Panc1 (cell line): ENCODE measurements around the gene LRBA. TPM values are rescaled to one million over a fixed set of nuclear protein-coding genes. Genes with fewer than 3 reads are reported as not detected.

Source experiments
- ATAC-seq: fragments of 200-7000 bp; cut with Tn5 transposase; 2 replicates; pipeline ENCODE4 v1.9.1; 2020; ENCODE audit warnings: mild to moderate bottlenecking, moderate library complexity
- BruUV-seq: library from RNA; stranded (reverse); fragments of 400-500 nt; replicated peaks from 2 replicates; lab custom pipeline; 2021; lab: Mats Ljungman, UMichigan
- CTCF ChIA-PET: fragments of 300-600 bp; sonication (Branson Sonifier 250); formaldehyde crosslinking; loops from one replicate; lab custom pipeline; 2022; ENCODE audit warnings: antibody characterized with exemption; lab: Charles Lee
- POLR2A ChIA-PET: fragments of 300-600 bp; sonication (Branson Sonifier 250); formaldehyde crosslinking; loops from one replicate; lab custom pipeline; 2022; ENCODE audit warnings: antibody characterized with exemption; lab: Charles Lee
- DNase-seq: peaks from one replicate; pipeline ENCODE4 v3.0.0-alpha.2; 2010; ENCODE audit warnings: low read depth, low spot score
- H3K27ac ChIP-seq: 2 replicates; pipeline ENCODE4 v1.5.1; 2011; ENCODE audit warnings: mild to moderate bottlenecking, low read length, inconsistent platforms
- H3K27me3 ChIP-seq: fragments of 200-500 bp; sonication (Bioruptor generic); 2 replicates; pipeline ENCODE4 v1.6.0; 2014; ENCODE audit warnings: low read length, inconsistent platforms; ENCODE audit not compliant: control insufficient read depth, insufficient read depth
- H3K36me3 ChIP-seq: fragments of 200-500 bp; sonication (Bioruptor generic); 2 replicates; pipeline ENCODE4 v1.5.1; 2014; ENCODE audit warnings: inconsistent platforms, mild to moderate bottlenecking, low read length, moderate library complexity; ENCODE audit not compliant: control insufficient read depth, insufficient read depth
- H3K4me1 ChIP-seq: 2 replicates; pipeline ENCODE4 v1.5.1; 2011; ENCODE audit warnings: inconsistent platforms, mild to moderate bottlenecking, low read length, moderate library complexity; ENCODE audit not compliant: control insufficient read depth, insufficient read depth
- H3K4me3 ChIP-seq, 2 experiments: 2 replicates each; pipeline ENCODE4 v1.5.1; 2011 to 2012; ENCODE audit warnings: low read depth in 2 of 2, low read length in 2 of 2, mild to moderate bottlenecking in 2 of 2, inconsistent platforms in 1 of 2, moderate library complexity in 1 of 2
- H3K9me3 ChIP-seq: fragments of 200-500 bp; sonication (Bioruptor generic); 2 replicates; pipeline ENCODE4 v1.5.1; 2014; ENCODE audit warnings: low read depth, mild to moderate bottlenecking, inconsistent platforms, low read length, moderate library complexity; ENCODE audit not compliant: control insufficient read depth, insufficient read depth
- POLR2AphosphoS5 ChIP-seq: IDR thresholded peaks from 2 replicates; pipeline ENCODE4 v1.6.1; 2012; ENCODE audit warnings: mild to moderate bottlenecking, low read depth, low read length, moderate library complexity
- SIN3A ChIP-seq: IDR thresholded peaks from 2 replicates; pipeline ENCODE4 v1.6.1; 2012; ENCODE audit warnings: low read depth, mild to moderate bottlenecking, low read length, moderate library complexity, borderline replicate concordance; ENCODE audit not compliant: insufficient read depth
- TCF7L2 ChIP-seq: IDR thresholded peaks from 2 replicates; pipeline ENCODE4 v1.6.1; 2011; ENCODE audit warnings: mild to moderate bottlenecking, low read depth, low read length, inconsistent platforms
- in situ Hi-C: cut with HindIII; loops from 2 replicates; pipeline ENCODE4 v1.10.0; 2016; ENCODE audit warnings: low sequenced_read_pairs, low pct_unique_long_range_greater_than_20kb
- intact Hi-C: fragments of 100-400 bp; cut with micrococcal nuclease; formaldehyde crosslinking; loops from one replicate; pipeline ENCODE4 v1.10.0; 2022; ENCODE audit not compliant: unreplicated experiment
- total RNA-seq: library from RNA; stranded (reverse); gene quantifications from one replicate; pipeline ENCODE4 v1.2.1, GENCODE V29; 2021; ENCODE audit not compliant: unreplicated experiment
- TF ChIP-seq, protein P1 (sequence below): fragments of 450-650 bp; IDR thresholded peaks from 2 replicates; pipeline ENCODE4 v1.5.1; 2017; ENCODE audit warnings: mild to moderate bottlenecking
- TF ChIP-seq, protein P2 (sequence below), 2 experiments: IDR thresholded peaks; 2 replicates each; pipeline ENCODE4 v1.6.1; 2011 to 2012; ENCODE audit warnings: low read depth in 2 of 2, control low read depth in 1 of 2, low read length in 1 of 2, mild to moderate bottlenecking in 1 of 2, moderate library complexity in 1 of 2; ENCODE audit not compliant: insufficient read depth in 1 of 2

The LRBA gene
- total RNA-seq, 1 experiment from 2014 or later, result 26.4 TPM

DNA sequence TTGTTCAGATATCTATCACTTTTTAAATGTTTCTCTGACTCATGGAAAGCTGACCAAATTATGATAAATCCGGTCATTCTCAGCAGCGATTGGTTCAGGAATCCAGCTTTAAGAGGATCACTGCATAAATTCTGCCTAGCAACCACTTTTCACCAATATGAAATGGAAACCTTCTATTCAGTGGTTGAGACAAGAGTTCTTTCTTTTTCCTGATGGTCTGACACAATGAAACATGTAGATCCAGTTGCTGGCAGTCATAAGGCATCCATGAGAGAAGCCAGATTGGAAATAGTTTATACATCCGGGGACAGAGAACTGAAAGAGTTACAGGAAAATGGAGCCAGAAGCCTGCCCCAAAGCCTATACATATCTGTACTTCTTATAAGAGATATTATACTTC is 406.0 kb downstream of the LRBA start:
- BruUV-seq, result no TSS peak
- Histone ChIP-seq H3K36me3 (no peaks in the 10 kb centered on the region), H3K9me3 (no peaks in the 10 kb centered on the region), H3K4me3 (no peak overlapping the region), H3K27ac (no peak overlapping the region), H3K27me3 (no peaks in the 10 kb centered on the region), H3K4me1 (no peaks in the 10 kb centered on the region)
- in situ Hi-C loops, result no loop called here
- CTCF ChIA-PET, result no interaction called here
- intact Hi-C loops, result no loop called here
- no peak for DNase-seq
- TF ChIP-seq POLR2AphosphoS5 (no peak), SIN3A (no peak), TCF7L2 (no peak)
- TF ChIP-seq, protein P1, sequence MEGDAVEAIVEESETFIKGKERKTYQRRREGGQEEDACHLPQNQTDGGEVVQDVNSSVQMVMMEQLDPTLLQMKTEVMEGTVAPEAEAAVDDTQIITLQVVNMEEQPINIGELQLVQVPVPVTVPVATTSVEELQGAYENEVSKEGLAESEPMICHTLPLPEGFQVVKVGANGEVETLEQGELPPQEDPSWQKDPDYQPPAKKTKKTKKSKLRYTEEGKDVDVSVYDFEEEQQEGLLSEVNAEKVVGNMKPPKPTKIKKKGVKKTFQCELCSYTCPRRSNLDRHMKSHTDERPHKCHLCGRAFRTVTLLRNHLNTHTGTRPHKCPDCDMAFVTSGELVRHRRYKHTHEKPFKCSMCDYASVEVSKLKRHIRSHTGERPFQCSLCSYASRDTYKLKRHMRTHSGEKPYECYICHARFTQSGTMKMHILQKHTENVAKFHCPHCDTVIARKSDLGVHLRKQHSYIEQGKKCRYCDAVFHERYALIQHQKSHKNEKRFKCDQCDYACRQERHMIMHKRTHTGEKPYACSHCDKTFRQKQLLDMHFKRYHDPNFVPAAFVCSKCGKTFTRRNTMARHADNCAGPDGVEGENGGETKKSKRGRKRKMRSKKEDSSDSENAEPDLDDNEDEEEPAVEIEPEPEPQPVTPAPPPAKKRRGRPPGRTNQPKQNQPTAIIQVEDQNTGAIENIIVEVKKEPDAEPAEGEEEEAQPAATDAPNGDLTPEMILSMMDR, result no peak
- TF ChIP-seq, protein P2, sequence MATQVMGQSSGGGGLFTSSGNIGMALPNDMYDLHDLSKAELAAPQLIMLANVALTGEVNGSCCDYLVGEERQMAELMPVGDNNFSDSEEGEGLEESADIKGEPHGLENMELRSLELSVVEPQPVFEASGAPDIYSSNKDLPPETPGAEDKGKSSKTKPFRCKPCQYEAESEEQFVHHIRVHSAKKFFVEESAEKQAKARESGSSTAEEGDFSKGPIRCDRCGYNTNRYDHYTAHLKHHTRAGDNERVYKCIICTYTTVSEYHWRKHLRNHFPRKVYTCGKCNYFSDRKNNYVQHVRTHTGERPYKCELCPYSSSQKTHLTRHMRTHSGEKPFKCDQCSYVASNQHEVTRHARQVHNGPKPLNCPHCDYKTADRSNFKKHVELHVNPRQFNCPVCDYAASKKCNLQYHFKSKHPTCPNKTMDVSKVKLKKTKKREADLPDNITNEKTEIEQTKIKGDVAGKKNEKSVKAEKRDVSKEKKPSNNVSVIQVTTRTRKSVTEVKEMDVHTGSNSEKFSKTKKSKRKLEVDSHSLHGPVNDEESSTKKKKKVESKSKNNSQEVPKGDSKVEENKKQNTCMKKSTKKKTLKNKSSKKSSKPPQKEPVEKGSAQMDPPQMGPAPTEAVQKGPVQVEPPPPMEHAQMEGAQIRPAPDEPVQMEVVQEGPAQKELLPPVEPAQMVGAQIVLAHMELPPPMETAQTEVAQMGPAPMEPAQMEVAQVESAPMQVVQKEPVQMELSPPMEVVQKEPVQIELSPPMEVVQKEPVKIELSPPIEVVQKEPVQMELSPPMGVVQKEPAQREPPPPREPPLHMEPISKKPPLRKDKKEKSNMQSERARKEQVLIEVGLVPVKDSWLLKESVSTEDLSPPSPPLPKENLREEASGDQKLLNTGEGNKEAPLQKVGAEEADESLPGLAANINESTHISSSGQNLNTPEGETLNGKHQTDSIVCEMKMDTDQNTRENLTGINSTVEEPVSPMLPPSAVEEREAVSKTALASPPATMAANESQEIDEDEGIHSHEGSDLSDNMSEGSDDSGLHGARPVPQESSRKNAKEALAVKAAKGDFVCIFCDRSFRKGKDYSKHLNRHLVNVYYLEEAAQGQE (IDR thresholded peaks at IDR 0.05; ENCODE audit: insufficient read depth in 1 of 2, low read depth in 2 of 2, low read length in 1 of 2), result no peak
- ATAC-seq, result no peak
- POLR2A ChIA-PET, result no interaction called here

DNA sequence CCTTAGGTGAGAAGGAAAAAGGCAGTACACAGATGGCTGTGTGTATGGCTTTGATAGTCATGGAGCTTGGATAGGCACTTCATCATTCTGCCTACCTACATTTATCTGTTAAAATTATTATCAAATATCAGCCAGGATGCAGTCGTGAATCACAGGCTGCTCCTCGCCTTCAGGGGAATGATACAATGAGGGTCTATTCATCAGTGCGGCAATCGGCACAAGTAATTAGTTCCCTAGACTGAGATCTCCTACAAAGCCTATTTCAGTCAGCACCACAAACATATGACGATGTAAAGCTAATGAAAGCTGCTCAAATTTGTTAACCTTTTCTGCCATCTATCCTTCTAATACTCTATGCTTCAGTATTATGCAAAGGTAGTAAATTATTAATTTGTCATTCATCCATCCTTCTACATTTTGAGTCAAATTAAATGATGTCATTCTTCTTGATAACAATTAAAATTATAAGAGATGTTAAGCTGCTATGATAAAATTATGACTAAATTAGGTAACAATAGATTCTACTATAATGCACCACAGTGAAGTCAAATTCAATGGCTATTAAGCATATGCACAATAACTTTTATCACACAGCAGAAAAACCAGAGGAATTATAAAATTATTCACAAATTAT is 414.2 kb downstream of the LRBA start:
- CTCF ChIA-PET, result no interaction called here
- H3K4me3 ChIP-seq, result no peak overlapping the region
- intact Hi-C loops, result no loop called here

More for the DNA sequence above, 414.2 kb downstream of the LRBA start:
- H3K27ac ChIP-seq, result no peak overlapping the region
- POLR2A ChIA-PET, result no interaction called here
- no peak for DNase-seq
- H3K9me3 ChIP-seq, result no peaks in the 10 kb centered on the region
- ATAC-seq, result no peak
- H3K27me3 ChIP-seq, result no peaks in the 10 kb centered on the region
- BruUV-seq, result no TSS peak
- no peaks in the 10 kb centered on the region for H3K4me1 ChIP-seq
- TF ChIP-seq TCF7L2, result no peak
- TF ChIP-seq, protein P2 (IDR thresholded peaks at IDR 0.05; ENCODE audit: insufficient read depth in 1 of 2, low read depth in 2 of 2, low read length in 1 of 2), result no peak
- TF ChIP-seq SIN3A, result no peak
- TF ChIP-seq, protein P1, result no peak
- TF ChIP-seq POLR2AphosphoS5, result no peak
- in situ Hi-C loops, result no loop called here
- H3K36me3 ChIP-seq, result no peaks in the 10 kb centered on the region; the same call in 1 of the 2 replicates
